ENCODE results near the gene MVB12B.

Gene MVB12B

GRCh38 chr9:126306071-126306647 lies 20.5 kb upstream of the MVB12B start:
- no peak for DNase-seq (ENCODE audit: low read depth)
- H3K4me3 ChIP-seq (ENCODE audit: low read depth, low read length): no peak overlapping the region
- TF ChIP-seq POLR2A (IDR thresholded peaks at IDR 0.05; ENCODE audit: extremely low read depth, insufficient read length): no peak
- TF ChIP-seq MYC (IDR thresholded peaks at IDR 0.05; ENCODE audit: low read depth, low read length): no peak
- TF ChIP-seq CTCF (IDR thresholded peaks at IDR 0.05; ENCODE audit: low read depth, low read length): no peak
- TF ChIP-seq MAX (IDR thresholded peaks at IDR 0.05; ENCODE audit: low read depth, low read length): no peak

DNA sequence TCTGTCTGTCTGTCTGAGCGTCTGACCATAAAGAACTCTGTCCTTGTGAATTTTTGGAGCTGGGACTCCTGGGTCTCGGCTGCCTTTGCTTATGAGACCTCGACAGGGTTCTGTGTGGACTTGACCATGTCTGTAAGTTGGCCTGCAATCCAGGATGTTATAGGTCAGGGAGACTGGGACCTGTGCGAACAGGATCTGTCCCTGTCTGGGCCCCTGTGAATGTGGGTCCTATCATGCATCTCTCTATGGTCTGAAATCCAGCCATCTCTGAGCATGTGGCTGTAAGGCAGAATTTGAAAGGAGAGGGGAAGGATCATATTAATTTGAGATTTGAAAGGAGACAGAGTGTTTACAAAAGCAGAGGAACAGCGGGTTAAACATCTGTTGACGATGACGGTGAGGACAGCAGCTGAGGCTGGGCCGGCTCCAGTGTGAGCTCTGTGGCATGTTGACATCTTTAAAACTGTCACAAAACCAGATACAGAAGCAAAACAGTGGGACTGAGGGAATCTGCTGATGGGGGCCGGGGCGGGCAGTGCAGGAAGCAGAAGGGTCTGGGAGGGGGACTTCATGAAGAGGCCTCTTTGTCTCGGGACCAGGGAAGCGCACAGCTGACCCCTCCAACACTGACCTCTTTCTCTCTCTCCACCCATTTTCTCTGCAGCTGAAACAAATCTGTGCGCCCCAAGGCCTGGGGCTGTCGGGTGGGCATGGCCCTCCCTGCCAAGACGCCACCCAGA lies 19.1 kb upstream of the MVB12B start:
- TF ChIP-seq POLR2A (IDR thresholded peaks at IDR 0.05; ENCODE audit: extremely low read depth, insufficient read length): no peak
- no peak for TF ChIP-seq CTCF (IDR thresholded peaks at IDR 0.05; ENCODE audit: low read depth, low read length)
- no peak for TF ChIP-seq MAX (IDR thresholded peaks at IDR 0.05; ENCODE audit: low read depth, low read length)
- no peak for TF ChIP-seq MYC (IDR thresholded peaks at IDR 0.05; ENCODE audit: low read depth, low read length)
- DNase-seq (ENCODE audit: low read depth): no peak

DNA sequence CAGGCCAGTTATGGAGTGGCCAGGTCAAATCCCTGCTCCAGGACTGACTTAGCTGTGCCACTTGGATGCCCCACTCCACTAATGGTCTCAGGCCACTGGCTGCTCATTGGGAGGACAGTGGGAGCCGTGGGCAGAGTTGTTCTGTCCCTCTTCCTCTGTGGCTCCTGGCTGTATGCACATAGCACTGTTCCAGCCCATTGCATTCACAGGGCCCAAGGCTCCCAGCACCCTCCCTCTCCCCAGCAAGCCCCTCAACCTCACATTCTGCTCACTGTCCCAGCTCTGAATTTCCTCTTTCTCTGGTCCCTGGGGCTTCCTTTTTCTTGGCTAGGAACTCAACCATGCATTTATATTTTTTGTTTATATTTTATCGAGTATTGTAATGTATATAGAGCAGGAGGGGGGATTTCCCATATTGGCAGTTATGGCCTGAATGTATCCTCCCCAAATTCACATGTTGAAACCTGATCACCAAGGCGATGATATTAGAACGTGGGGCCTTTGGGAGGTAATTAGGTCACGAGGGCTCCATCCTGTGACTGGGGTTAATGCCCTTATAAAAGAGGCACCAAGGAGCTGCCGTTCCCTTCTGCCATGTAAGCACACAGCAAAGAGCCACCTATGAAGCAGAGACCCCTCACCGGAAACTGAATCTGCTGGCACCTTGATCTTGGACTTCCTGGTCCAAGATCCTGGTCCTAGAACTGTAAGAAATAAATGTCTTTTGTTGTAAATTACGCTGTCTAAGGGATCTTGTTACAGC lies 17.0 kb upstream of the MVB12B start:
- no peak overlapping the region for H3K4me3 ChIP-seq (ENCODE audit: low read depth, low read length)
- TF ChIP-seq CTCF (IDR thresholded peaks at IDR 0.05; ENCODE audit: low read depth, low read length): no peak
- TF ChIP-seq MYC (IDR thresholded peaks at IDR 0.05; ENCODE audit: low read depth, low read length): no peak
- no peak for TF ChIP-seq MAX (IDR thresholded peaks at IDR 0.05; ENCODE audit: low read depth, low read length)
- no peak for TF ChIP-seq POLR2A (IDR thresholded peaks at IDR 0.05; ENCODE audit: extremely low read depth, insufficient read length)
- DNase-seq (ENCODE audit: low read depth): peak; percentile 43

More for the DNA sequence above, 19.1 kb upstream of the MVB12B start:
- no peak overlapping the region for H3K4me3 ChIP-seq (ENCODE audit: low read depth, low read length)

DNA sequence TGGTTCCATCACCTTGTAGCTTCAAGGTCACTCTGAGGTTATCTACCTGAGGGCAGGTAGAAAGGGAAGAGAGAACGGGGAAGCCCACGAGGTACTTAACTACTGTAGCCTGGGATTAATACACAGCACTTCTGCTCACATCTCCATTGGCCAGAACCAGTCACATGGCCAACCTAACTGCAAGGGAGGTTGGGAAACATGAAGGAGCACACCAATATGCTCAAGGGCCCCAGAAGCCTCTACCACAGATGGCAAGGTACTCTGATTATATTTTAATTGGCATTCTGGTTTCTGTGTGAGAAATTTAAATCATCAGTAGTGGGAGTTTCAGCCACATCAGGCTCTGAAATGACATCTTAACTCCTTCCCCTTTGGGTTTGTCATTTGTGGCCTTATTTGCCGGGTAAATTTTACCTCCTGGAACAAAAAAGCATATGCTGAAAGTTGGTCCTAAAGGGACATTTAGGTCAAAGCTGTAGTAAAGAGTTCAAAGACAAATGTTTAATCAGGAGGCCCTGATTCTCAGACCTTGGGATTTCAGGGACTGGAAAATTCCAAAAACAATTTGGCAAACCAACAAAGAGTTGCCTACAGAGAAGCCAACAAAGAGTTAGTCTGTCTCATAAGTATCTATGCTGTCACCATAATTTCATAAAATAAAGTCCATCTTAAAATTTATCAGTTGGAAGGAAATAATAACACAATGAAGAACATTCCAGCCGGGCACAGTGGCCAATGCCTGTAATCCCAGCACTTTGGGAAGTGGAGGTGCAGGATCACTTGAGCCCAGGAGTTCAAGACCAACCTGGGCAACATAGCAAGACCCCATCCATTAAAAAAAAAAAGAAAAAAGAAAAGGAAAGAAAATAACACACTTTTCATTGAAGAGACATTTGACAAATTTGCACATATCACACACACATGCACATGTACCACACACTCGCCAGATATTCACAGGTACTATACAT lies 13.8 kb upstream of the MVB12B start:
- H3K4me3 ChIP-seq (ENCODE audit: low read depth, low read length): no peak overlapping the region
- TF ChIP-seq POLR2A (IDR thresholded peaks at IDR 0.05; ENCODE audit: extremely low read depth, insufficient read length) (no peak), MYC (IDR thresholded peaks at IDR 0.05; ENCODE audit: low read depth, low read length) (no peak), MAX (IDR thresholded peaks at IDR 0.05; ENCODE audit: low read depth, low read length) (no peak), CTCF (IDR thresholded peaks at IDR 0.05; ENCODE audit: low read depth, low read length) (no peak)
- no peak for DNase-seq (ENCODE audit: low read depth)

DNA sequence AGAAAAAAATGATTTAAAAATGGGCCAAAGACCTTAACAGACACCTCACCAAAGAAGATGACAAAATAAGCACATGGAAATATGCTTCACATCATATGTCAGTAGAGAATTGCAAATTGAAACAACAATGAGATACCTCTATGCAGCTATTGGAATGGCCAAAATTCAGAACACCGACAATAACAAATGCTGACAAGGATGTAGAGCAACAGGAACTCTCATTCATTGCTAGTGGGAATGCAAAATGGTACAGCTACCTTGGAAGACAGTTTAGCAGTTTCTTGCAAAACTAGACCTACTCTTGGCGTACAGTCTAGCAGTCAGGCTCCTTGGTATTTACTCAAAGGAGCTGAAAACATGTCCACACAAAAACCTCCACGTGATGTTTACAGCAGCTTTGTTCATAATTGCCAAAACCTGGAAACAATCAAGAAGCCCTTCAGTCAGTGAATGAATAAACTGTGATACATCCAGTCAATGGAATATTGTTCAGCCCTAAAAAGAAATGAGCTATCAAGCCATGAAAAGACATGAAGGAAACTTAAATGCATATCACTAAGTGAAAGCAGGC lies 10.5 kb upstream of the MVB12B start:
- TF ChIP-seq MYC (IDR thresholded peaks at IDR 0.05; ENCODE audit: low read depth, low read length) (no peak), CTCF (IDR thresholded peaks at IDR 0.05; ENCODE audit: low read depth, low read length) (no peak), POLR2A (IDR thresholded peaks at IDR 0.05; ENCODE audit: extremely low read depth, insufficient read length) (no peak), MAX (IDR thresholded peaks at IDR 0.05; ENCODE audit: low read depth, low read length) (no peak)
- no peak for DNase-seq (ENCODE audit: low read depth)

More for the DNA sequence above, 10.5 kb upstream of the MVB12B start:
- no peak overlapping the region for H3K4me3 ChIP-seq (ENCODE audit: low read depth, low read length)
